Upper lobe of left lung (tissue), 6 donors: ENCODE results near the gene NRAS. TPM values are rescaled to one million over a fixed set of nuclear protein-coding genes. Genes with fewer than 3 reads are reported as not detected.

Source experiments
- ATAC-seq, 2 donors: fragments of 200-7000 bp; cut with Tn5 transposase; one replicate each; pipeline ENCODE4 v1.9.1; 2022; ENCODE audit warnings: mild to moderate bottlenecking in 2 of 2, moderate library complexity in 2 of 2; ENCODE audit not compliant: low FRiP score in 2 of 2
- DNase-seq, 2 donors: peaks; one replicate each; pipeline ENCODE4 v3.0.0-alpha.2; 2019 to 2020
- H3K27ac ChIP-seq, 4 donors: fragments of 200-600 bp; sonication (generic); one replicate each; pipeline ENCODE4 v1.5.1; 2016 to 2019
- H3K27me3 ChIP-seq, 4 donors: fragments of 200-600 bp; sonication (generic); one replicate each; pipeline ENCODE4 v1.5.1; 2017 to 2019
- H3K36me3 ChIP-seq, 4 donors: fragments of 200-600 bp; sonication (generic); one replicate each; pipeline ENCODE4 v1.5.1; 2016 to 2019
- H3K4me1 ChIP-seq, 4 donors: fragments of 200-600 bp; sonication (generic); one replicate each; pipeline ENCODE4 v1.5.1; 2018 to 2019
- H3K4me3 ChIP-seq, 4 donors: fragments of 200-600 bp; sonication (generic); one replicate each; pipeline ENCODE4 v1.5.1; 2017 to 2019; ENCODE audit warnings: mild to moderate bottlenecking in 2 of 4, moderate library complexity in 1 of 4
- H3K9me3 ChIP-seq, 4 donors: fragments of 200-600 bp; sonication (generic); one replicate each; pipeline ENCODE4 v1.5.1; 2018 to 2019
- CTCF ChIP-seq, 6 experiments: fragments of 450-650 bp in 4 of 6; fragments of 200-600 bp in 2 of 6; sonication (generic) in 2 of 6; IDR thresholded peaks; one replicate each; pipeline ENCODE4 v1.5.1; 2016 to 2019; ENCODE audit warnings: antibody characterized with exemption in 6 of 6
- EP300 ChIP-seq, 4 donors: sonication (generic); formaldehyde crosslinking; IDR thresholded peaks; one replicate each; pipeline ENCODE4 v1.5.1; 2017; ENCODE audit warnings: antibody characterized with exemption in 4 of 4, control low read depth in 2 of 4
- POLR2A ChIP-seq, 4 donors: fragments of 450-650 bp; IDR thresholded peaks; one replicate each; pipeline ENCODE4 v1.5.1; 2016 to 2017; ENCODE audit warnings: antibody characterized with exemption in 4 of 4, mild to moderate bottlenecking in 2 of 4
- POLR2AphosphoS5 ChIP-seq, 2 donors: sonication (generic); formaldehyde crosslinking; IDR thresholded peaks; one replicate each; pipeline ENCODE4 v1.5.1; 2017; ENCODE audit warnings: antibody characterized with exemption in 2 of 2
- WGBS, 2 donors: methylation state at CpG; one replicate each; pipeline ENCODE4 v1.1.5; 2017 to 2018; 5-methylcytosine and 5-hydroxymethylcytosine counted together
- total RNA-seq, 6 donors: library from RNA; depleted of rRNA in 4 of 6; stranded (reverse); fragments of >200 nt in 4 of 6; gene quantifications; one replicate each; pipeline versions ENCODE4 v1.1.0 to v1.2.1, GENCODE V29; 2016 to 2021
- donor health status: DM: no; HTN: no; CAD: no; lungs with moderate emphysema.
- donor health status: DM: no; HTN: yes; CAD: no; lungs with severe emphysema.

The NRAS gene
- 10 to 100 TPM; 11.5 to 36.6 (median 25.4) TPM for total RNA-seq

- TF ChIP-seq CTCF (IDR thresholded peaks at IDR 0.05) (peak in 3 of 6 experiments; percentile 4 to 17 (median 6)), EP300 (IDR thresholded peaks at IDR 0.05) (peak in 1 of 4 donors; percentile 55), POLR2AphosphoS5 (IDR thresholded peaks at IDR 0.05) (peak; percentile 85 to 86), POLR2A (IDR thresholded peaks at IDR 0.05) (peak; percentile 37 to 80 (median 64))
- peaks cover 22 to 72% (median 53%) of the 10 kb centered on the region in 4 donors for H3K36me3 ChIP-seq
- no peaks in the 10 kb centered on the region for H3K27me3 ChIP-seq
- H3K4me1 ChIP-seq, result peaks cover 11 to 19% (median 12%) of the 10 kb centered on the region in 4 donors
- WGBS, 2 donors, result 1 to 3% methylated on average over 19 to 38 of the region's 38 CpGs
- DNase-seq (peak; percentile 95 to 99), ATAC-seq (peak; percentile 98 to 100)
- peak within 1 kb of the TSS; percentile 91 to 95 (median 94) for H3K27ac ChIP-seq
- peak within 1 kb of the TSS; percentile 69 to 84 (median 70) for H3K4me3 ChIP-seq
- no peaks in the 10 kb centered on the region for H3K9me3 ChIP-seq
These were observed at the start of gene NRAS for GRCh38 chr1:114716304-114717170. TSS of gene NRAS (minus strand) at chr1:114716771. CDS start at chr1:114716160, 611 bp downstream.

- no peak for TF ChIP-seq CTCF (IDR thresholded peaks at IDR 0.05)
- TF ChIP-seq POLR2A (IDR thresholded peaks at IDR 0.05), result no peak
- no peak for TF ChIP-seq POLR2AphosphoS5 (IDR thresholded peaks at IDR 0.05)
- no peak for TF ChIP-seq EP300 (IDR thresholded peaks at IDR 0.05)
- no peak overlapping the region for H3K4me3 ChIP-seq
- no peaks in the 10 kb centered on the region for H3K9me3 ChIP-seq
- WGBS, 2 donors, result 89% methylated on average over 4 of the region's 4 CpGs
- H3K4me1 ChIP-seq, result no peaks in the 10 kb centered on the region
- DNase-seq (no peak), ATAC-seq (no peak)
- H3K27ac ChIP-seq, result no peak overlapping the region
- H3K27me3 ChIP-seq, result no peaks in the 10 kb centered on the region
- peaks cover 0 to 8% (median under 1%) of the 10 kb centered on the region in 4 donors for H3K36me3 ChIP-seq
These were observed 48.1 kb upstream of the NRAS start for GRCh38 chr1:114764689-114765088.

- Histone ChIP-seq H3K36me3 (no peaks in the 10 kb centered on the region), H3K9me3 (no peaks in the 10 kb centered on the region), H3K27ac (peak overlapping the region; percentile 98 to 100 (median 100)), H3K4me1 (peaks cover 36 to 45% (median 39%) of the 10 kb centered on the region in 4 donors), H3K27me3 (no peaks in the 10 kb centered on the region), H3K4me3 (peak overlapping the region; percentile 1 to 87 (median 78))
- WGBS, 2 donors, result 31% methylated on average over 6 of the region's 6 CpGs
- ATAC-seq (no peak), DNase-seq (no peak)
- TF ChIP-seq CTCF (IDR thresholded peaks at IDR 0.05) (no peak), POLR2A (IDR thresholded peaks at IDR 0.05) (no peak), EP300 (IDR thresholded peaks at IDR 0.05) (no peak), POLR2AphosphoS5 (IDR thresholded peaks at IDR 0.05) (no peak)
These were observed 41.8 kb upstream of the NRAS start for GRCh38 chr1:114758256-114758832.

- peaks cover 40 to 52% (median 44%) of the 10 kb centered on the region in 4 donors for H3K4me1 ChIP-seq
- no peaks in the 10 kb centered on the region for H3K36me3 ChIP-seq
- H3K4me3 ChIP-seq, result peak within 1 kb of the TSS; percentile 73 to 87 (median 80)
- no peaks in the 10 kb centered on the region for H3K9me3 ChIP-seq
- TF ChIP-seq CTCF (IDR thresholded peaks at IDR 0.05), result peak in 4 of 6 experiments; percentile 10 to 50 (median 40)
- peak; percentile 51 to 96 (median 84) for TF ChIP-seq POLR2A (IDR thresholded peaks at IDR 0.05)
- TF ChIP-seq POLR2AphosphoS5 (IDR thresholded peaks at IDR 0.05), result peak; percentile 90 to 96
- TF ChIP-seq EP300 (IDR thresholded peaks at IDR 0.05), result peak in 1 of 4 donors; percentile 40
- DNase-seq (peak; percentile 98 to 99), ATAC-seq (peak; percentile 98)
- no peaks in the 10 kb centered on the region for H3K27me3 ChIP-seq
- WGBS, 2 donors, result 0% methylated on average over 9 to 50 of the region's 50 CpGs
- H3K27ac ChIP-seq, result peak within 1 kb of the TSS; percentile 98 to 100 (median 100)
These were observed 41.1 kb upstream of the NRAS start, which contains the start of gene CSDE1 for GRCh38 chr1:114757455-114758255. TSS of gene CSDE1 (minus strand) at chr1:114757984. CDS start at chr1:114739890, 18,094 bp downstream.
